Keratinocyte (primary cell): ENCODE data around the gene KCTD21.

Experiments used
- EZH2 ChIP-seq: IDR thresholded peaks from one replicate; pipeline ENCODE4 v1.6.1; 2012; ENCODE audit warnings: inconsistent platforms, mild to moderate bottlenecking, low read length, moderate library complexity
- TF ChIP-seq, protein P1 (sequence below), 3 experiments: IDR thresholded peaks in 1 of 3; conservative IDR thresholded peaks in 1 of 3; optimal IDR thresholded peaks in 1 of 3; 2 replicates in 2 of 3; 3 replicates in 1 of 3; pipeline versions ENCODE3 to v1.5.1; 2011; ENCODE audit warnings: low read length in 3 of 3, mild to moderate bottlenecking in 3 of 3, moderate library complexity in 2 of 3, control low read depth in 1 of 3, inconsistent platforms in 1 of 3; ENCODE audit not compliant: insufficient read depth in 2 of 3; ENCODE audit errors: extremely low read depth in 1 of 3

DNA sequence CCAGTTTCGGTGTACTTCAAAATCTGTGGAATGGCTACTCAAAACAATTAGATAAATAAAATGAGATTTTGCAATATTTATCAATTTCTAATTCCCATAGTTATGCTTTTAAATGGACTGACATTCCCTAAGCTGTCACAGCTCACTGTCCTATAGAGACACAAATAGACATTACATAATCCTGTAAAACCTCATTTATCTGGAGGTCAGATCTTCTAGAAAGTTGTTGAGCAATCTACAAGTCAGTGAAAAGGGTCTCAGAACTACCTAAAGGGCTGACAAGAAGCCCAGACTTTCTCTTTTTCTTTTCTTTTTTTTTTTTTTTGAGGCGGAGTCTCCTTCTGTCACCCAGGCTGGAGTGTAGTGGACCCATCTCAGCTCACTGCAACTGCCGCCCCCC is 61.0 kb downstream of the KCTD21 start:
- TF ChIP-seq, protein P1, sequence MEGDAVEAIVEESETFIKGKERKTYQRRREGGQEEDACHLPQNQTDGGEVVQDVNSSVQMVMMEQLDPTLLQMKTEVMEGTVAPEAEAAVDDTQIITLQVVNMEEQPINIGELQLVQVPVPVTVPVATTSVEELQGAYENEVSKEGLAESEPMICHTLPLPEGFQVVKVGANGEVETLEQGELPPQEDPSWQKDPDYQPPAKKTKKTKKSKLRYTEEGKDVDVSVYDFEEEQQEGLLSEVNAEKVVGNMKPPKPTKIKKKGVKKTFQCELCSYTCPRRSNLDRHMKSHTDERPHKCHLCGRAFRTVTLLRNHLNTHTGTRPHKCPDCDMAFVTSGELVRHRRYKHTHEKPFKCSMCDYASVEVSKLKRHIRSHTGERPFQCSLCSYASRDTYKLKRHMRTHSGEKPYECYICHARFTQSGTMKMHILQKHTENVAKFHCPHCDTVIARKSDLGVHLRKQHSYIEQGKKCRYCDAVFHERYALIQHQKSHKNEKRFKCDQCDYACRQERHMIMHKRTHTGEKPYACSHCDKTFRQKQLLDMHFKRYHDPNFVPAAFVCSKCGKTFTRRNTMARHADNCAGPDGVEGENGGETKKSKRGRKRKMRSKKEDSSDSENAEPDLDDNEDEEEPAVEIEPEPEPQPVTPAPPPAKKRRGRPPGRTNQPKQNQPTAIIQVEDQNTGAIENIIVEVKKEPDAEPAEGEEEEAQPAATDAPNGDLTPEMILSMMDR (optimal IDR thresholded peaks at IDR 0.05 in 1 of 3, IDR thresholded peaks at IDR 0.05 in 1 of 3, conservative IDR thresholded peaks at IDR 0.05 in 1 of 3; ENCODE audit: extremely low read depth in 1 of 3, insufficient read depth in 2 of 3, low read length in 3 of 3): no peak
- TF ChIP-seq EZH2: no peak
